ENCODE results near the gene MLKL.

- TF ChIP-seq POLR2A (IDR thresholded peaks at IDR 0.05) (no peak), CTCF (IDR thresholded peaks at IDR 0.05) (no peak)
Observed at GRCh38 chr16:74661064-74661463, 39.6 kb downstream of the MLKL start.

Measured in transverse colon (tissue), 3 donors.